HepG2 (cell line): Measurements from ENCODE around the gene TAF6. TPM values are rescaled to one million over a fixed set of nuclear protein-coding genes. Genes with fewer than 3 reads are reported as not detected.
A peak's percentile ranks its signal among the peaks of the same experiment; 100 is the strongest.

Experiments
- ATF3 ChIP-seq: sonication (generic); formaldehyde crosslinking; IDR thresholded peaks from 2 replicates; pipeline ENCODE4 v1.4.0; 2020; ENCODE audit warnings: missing genetic modification reagents
- ELF1 ChIP-seq: sonication (generic); formaldehyde crosslinking; IDR thresholded peaks from 2 replicates; pipeline ENCODE4 v1.4.0; 2020; ENCODE audit warnings: missing genetic modification reagents
- ETS1 ChIP-seq: sonication (generic); formaldehyde crosslinking; IDR thresholded peaks from 2 replicates; pipeline ENCODE4 v1.4.0; 2020; ENCODE audit warnings: missing genetic modification reagents
- KMT2B ChIP-seq: IDR thresholded peaks from 2 replicates; pipeline ENCODE4 v1.6.1; 2016; ENCODE audit warnings: missing genetic modification reagents, missing compliant biosample characterization
- NBN ChIP-seq: fragments of 450-650 bp; conservative IDR thresholded peaks from 2 replicates; pipeline ENCODE4 v1.6.1; 2017
- NFAT5 ChIP-seq: sonication (generic); formaldehyde crosslinking; IDR thresholded peaks from 2 replicates; pipeline ENCODE4 v1.4.0; 2020; ENCODE audit warnings: missing genetic modification reagents
- POLR2AphosphoS2 ChIP-seq: IDR thresholded peaks from 2 replicates; pipeline ENCODE4 v1.6.1; 2011; ENCODE audit warnings: low read depth, low read length, improper control_type of control experiment
- RBFOX2 ChIP-seq: fragments of 200-400 bp; formaldehyde crosslinking; IDR thresholded peaks from 2 replicates; pipeline ENCODE4 v1.6.1; 2017; ENCODE audit warnings: low read depth, mild to moderate bottlenecking, low read length
- REPIN1 ChIP-seq: sonication (generic); formaldehyde crosslinking; IDR thresholded peaks from 2 replicates; pipeline ENCODE4 v1.8.0; 2022; ENCODE audit warnings: missing genetic modification reagents, low read depth, mild to moderate bottlenecking, borderline replicate concordance
- ZBED4 ChIP-seq: sonication (generic); formaldehyde crosslinking; IDR thresholded peaks from 2 replicates; pipeline ENCODE4 v1.4.0; 2020; ENCODE audit warnings: missing genetic modification reagents, borderline replicate concordance
- ZFP37 ChIP-seq: sonication (generic); formaldehyde crosslinking; IDR thresholded peaks from 2 replicates; pipeline ENCODE4 v1.4.0; 2020; ENCODE audit warnings: missing genetic modification reagents, borderline replicate concordance
- ZNF235 ChIP-seq: sonication (generic); formaldehyde crosslinking; IDR thresholded peaks from 2 replicates; pipeline ENCODE4 v1.8.1; 2023; ENCODE audit warnings: mild to moderate bottlenecking, missing genetic modification reagents, borderline replicate concordance
- ZNF746 ChIP-seq: sonication (generic); formaldehyde crosslinking; IDR thresholded peaks from 2 replicates; pipeline ENCODE4 v1.8.0; 2022; ENCODE audit warnings: mild to moderate bottlenecking, missing genetic modification reagents
- polyA plus RNA-seq, 8 experiments: library from polyadenylated mRNA; depleted of rRNA in 3 of 8; stranded (reverse) in 7 of 8; unstranded in 1 of 8; fragments of >200 nt; fragmentation: Illumina TruSeq in 4 of 8; extraction: Trizol in 4 of 8; gene quantifications; 2 replicates each; pipeline versions ENCODE4 v1.2.1 to v1.2.3, GENCODE V29; 2011 to 2016; ENCODE audit warnings: low read depth in 4 of 8, missing spikeins in 1 of 8, mixed read lengths in 1 of 8; ENCODE audit not compliant: insufficient read depth in 1 of 8
- total RNA-seq, 5 experiments: library from RNA; depleted of rRNA; stranded (reverse); fragments of >200 nt; fragmentation: Illumina TruSeq; extraction: Trizol; gene quantifications; 2 replicates each; pipeline ENCODE4 v1.2.3, GENCODE V29; 2016; ENCODE audit warnings: low read depth in 1 of 5
- TF ChIP-seq, protein P1 (sequence below): sonication (generic); formaldehyde crosslinking; IDR thresholded peaks from 2 replicates; pipeline ENCODE4 v1.4.0; 2020; ENCODE audit warnings: missing genetic modification reagents, borderline replicate concordance
- TF ChIP-seq, protein P2 (sequence below): sonication (generic); formaldehyde crosslinking; IDR thresholded peaks from 2 replicates; pipeline ENCODE4 v1.4.0; 2020; ENCODE audit warnings: missing genetic modification reagents

TAF6 gene
- total and polyA plus RNA-seq, 2 of the 13 experiments (the other 11 are each of a cell fraction or from before 2014, with no cell fraction given) = 12.9 to 18.8 TPM

DNA sequence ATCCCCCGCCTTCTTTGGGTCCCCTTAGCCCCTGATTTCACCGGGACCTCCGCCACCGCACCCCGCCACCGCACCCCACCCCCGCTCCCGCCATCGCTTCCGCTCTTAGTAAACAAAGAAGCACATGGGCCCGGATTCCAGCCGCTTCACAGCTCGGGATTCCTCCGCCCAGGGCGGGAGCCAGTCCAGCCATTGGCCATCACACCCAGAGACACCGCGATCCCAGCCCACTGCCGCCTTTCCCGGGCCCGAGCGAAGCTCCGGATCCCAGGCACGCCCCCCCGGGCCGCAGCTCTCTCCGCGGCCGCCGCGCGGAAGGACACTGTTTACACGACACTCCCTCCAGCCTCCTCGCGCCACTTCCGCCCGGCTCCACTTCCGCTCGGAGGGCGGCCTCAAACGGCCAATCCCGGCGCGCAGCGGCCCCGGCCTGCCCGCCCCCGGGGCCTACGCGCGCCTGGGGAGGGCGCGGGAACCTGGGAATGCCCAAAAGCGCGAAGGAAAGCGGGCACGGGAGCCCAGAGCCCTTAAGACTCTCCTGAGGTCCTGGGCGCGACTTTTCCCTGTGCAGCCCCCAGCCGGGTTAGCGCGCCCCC is 18.6 kb downstream of the TAF6 start (continued):
- TF ChIP-seq NFAT5 (no peak), KMT2B (peak; percentile 77), ZNF235 (no peak), ELF1 (CRISPR knock-in tag) (peak; percentile 83), REPIN1 (CRISPR knock-in tag) (peak; percentile 66; the same call in 1 of the 2 replicates), ZFP37 (CRISPR knock-in tag) (peak; percentile 68; the same call in 1 of the 2 replicates), ETS1 (no peak), ZBED4 (CRISPR knock-in tag) (no peak; the same call in 1 of the 2 replicates), RBFOX2 (peak; percentile 82), ZNF746 (CRISPR knock-in tag) (peak; percentile 83; the same call in 1 of the 2 replicates), POLR2AphosphoS2 (no peak), NBN (no peak), ATF3 (CRISPR knock-in tag) (peak; percentile 54; the same call in 1 of the 2 replicates)
- TF ChIP-seq, protein P1, sequence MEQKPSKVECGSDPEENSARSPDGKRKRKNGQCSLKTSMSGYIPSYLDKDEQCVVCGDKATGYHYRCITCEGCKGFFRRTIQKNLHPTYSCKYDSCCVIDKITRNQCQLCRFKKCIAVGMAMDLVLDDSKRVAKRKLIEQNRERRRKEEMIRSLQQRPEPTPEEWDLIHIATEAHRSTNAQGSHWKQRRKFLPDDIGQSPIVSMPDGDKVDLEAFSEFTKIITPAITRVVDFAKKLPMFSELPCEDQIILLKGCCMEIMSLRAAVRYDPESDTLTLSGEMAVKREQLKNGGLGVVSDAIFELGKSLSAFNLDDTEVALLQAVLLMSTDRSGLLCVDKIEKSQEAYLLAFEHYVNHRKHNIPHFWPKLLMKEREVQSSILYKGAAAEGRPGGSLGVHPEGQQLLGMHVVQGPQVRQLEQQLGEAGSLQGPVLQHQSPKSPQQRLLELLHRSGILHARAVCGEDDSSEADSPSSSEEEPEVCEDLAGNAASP (CRISPR knock-in tag) = peak; percentile 72
- TF ChIP-seq, protein P2, sequence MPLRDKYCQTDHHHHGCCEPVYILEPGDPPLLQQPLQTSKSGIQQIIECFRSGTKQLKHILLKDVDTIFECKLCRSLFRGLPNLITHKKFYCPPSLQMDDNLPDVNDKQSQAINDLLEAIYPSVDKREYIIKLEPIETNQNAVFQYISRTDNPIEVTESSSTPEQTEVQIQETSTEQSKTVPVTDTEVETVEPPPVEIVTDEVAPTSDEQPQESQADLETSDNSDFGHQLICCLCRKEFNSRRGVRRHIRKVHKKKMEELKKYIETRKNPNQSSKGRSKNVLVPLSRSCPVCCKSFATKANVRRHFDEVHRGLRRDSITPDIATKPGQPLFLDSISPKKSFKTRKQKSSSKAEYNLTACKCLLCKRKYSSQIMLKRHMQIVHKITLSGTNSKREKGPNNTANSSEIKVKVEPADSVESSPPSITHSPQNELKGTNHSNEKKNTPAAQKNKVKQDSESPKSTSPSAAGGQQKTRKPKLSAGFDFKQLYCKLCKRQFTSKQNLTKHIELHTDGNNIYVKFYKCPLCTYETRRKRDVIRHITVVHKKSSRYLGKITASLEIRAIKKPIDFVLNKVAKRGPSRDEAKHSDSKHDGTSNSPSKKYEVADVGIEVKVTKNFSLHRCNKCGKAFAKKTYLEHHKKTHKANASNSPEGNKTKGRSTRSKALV (CRISPR knock-in tag) = no peak; the same call in 1 of the 2 replicates
